HEK293 (cell line): ENCODE measurements around the gene CRAT.

Source experiments
- SETDB1 ChIP-seq: IDR thresholded peaks from one replicate; pipeline ENCODE4 v1.6.1; 2017; ENCODE audit warnings: mild to moderate bottlenecking, low read length, moderate library complexity, mixed read lengths; ENCODE audit not compliant: insufficient read length
- ZNF404 ChIP-seq: fragments of 450-650 bp; formaldehyde crosslinking; IDR thresholded peaks from 2 replicates; pipeline ENCODE4 v1.5.1; 2017; ENCODE audit warnings: missing biosample characterization, missing genetic modification characterization
- ZNF433 ChIP-seq: fragments of 450-650 bp; formaldehyde crosslinking; IDR thresholded peaks from 2 replicates; pipeline ENCODE4 v1.5.1; 2016; ENCODE audit warnings: missing biosample characterization, missing genetic modification characterization, low read depth
- ZNF624 ChIP-seq: fragments of 450-650 bp; formaldehyde crosslinking; IDR thresholded peaks from 2 replicates; pipeline ENCODE4 v1.5.1; 2017; ENCODE audit warnings: missing biosample characterization, missing genetic modification characterization
- TF ChIP-seq, protein P1 (sequence below): fragments of 450-650 bp; formaldehyde crosslinking; IDR thresholded peaks from 2 replicates; pipeline ENCODE4 v1.5.1; 2016; ENCODE audit warnings: missing biosample characterization, missing genetic modification characterization
- TF ChIP-seq, protein P2 (sequence below): fragments of 450-650 bp; formaldehyde crosslinking; IDR thresholded peaks from 2 replicates; pipeline ENCODE4 v1.5.1; 2016; ENCODE audit warnings: missing biosample characterization, missing genetic modification characterization
- TF ChIP-seq, protein P3 (sequence below): fragments of 450-650 bp; formaldehyde crosslinking; IDR thresholded peaks from 2 replicates; pipeline ENCODE4 v1.5.1; 2016; ENCODE audit warnings: missing biosample characterization, missing genetic modification characterization

DNA sequence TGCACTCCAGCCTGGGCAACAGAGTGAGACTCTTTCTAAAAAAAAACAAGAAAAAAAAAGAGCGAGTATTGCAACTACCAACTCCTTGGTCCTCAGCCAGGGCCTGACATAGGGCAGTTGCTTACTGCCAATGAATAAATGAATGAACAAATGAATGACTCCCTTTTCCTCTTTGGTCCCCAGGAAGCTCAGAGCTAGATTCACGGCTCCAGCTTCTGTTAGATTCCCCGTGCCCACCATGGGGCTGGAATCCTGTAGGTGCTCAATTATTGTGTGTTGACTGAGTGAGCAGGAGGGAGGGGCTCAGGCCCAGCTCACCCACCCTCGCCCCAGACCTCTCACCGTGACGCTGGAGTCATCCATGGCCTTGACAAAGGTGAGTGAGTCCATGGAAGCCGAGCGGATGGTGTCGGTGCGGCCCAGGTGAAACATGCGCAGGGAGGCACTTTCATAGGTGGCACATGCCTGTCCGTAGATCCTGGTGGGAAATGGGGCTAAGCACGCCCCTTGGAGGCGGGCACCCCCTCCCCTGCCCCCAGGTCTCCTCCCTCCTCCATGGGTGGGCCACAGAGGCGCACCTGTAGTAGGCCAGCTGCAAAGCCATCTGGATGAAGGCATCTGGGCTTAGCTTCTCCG, 12.8 kb downstream of the CRAT start:
- no peak for TF ChIP-seq ZNF624 (tag by site-specific recombination)
- TF ChIP-seq ZNF433 = no peak
- TF ChIP-seq, protein P1, sequence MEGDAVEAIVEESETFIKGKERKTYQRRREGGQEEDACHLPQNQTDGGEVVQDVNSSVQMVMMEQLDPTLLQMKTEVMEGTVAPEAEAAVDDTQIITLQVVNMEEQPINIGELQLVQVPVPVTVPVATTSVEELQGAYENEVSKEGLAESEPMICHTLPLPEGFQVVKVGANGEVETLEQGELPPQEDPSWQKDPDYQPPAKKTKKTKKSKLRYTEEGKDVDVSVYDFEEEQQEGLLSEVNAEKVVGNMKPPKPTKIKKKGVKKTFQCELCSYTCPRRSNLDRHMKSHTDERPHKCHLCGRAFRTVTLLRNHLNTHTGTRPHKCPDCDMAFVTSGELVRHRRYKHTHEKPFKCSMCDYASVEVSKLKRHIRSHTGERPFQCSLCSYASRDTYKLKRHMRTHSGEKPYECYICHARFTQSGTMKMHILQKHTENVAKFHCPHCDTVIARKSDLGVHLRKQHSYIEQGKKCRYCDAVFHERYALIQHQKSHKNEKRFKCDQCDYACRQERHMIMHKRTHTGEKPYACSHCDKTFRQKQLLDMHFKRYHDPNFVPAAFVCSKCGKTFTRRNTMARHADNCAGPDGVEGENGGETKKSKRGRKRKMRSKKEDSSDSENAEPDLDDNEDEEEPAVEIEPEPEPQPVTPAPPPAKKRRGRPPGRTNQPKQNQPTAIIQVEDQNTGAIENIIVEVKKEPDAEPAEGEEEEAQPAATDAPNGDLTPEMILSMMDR (tag by site-specific recombination) = no peak
- TF ChIP-seq, protein P2, sequence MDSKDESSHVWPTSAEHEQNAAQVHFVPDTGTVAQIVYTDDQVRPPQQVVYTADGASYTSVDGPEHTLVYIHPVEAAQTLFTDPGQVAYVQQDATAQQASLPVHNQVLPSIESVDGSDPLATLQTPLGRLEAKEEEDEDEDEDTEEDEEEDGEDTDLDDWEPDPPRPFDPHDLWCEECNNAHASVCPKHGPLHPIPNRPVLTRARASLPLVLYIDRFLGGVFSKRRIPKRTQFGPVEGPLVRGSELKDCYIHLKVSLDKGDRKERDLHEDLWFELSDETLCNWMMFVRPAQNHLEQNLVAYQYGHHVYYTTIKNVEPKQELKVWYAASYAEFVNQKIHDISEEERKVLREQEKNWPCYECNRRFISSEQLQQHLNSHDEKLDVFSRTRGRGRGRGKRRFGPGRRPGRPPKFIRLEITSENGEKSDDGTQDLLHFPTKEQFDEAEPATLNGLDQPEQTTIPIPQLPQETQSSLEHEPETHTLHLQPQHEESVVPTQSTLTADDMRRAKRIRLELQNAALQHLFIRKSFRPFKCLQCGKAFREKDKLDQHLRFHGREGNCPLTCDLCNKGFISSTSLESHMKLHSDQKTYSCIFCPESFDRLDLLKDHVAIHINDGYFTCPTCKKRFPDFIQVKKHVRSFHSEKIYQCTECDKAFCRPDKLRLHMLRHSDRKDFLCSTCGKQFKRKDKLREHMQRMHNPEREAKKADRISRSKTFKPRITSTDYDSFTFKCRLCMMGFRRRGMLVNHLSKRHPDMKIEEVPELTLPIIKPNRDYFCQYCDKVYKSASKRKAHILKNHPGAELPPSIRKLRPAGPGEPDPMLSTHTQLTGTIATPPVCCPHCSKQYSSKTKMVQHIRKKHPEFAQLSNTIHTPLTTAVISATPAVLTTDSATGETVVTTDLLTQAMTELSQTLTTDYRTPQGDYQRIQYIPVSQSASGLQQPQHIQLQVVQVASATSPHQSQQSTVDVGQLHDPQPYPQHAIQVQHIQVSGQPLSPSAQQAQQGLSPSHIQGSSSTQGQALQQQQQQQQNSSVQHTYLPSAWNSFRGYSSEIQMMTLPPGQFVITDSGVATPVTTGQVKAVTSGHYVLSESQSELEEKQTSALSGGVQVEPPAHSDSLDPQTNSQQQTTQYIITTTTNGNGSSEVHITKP (tag by site-specific recombination) = no peak
- no peak for TF ChIP-seq ZNF404
- no peak for TF ChIP-seq SETDB1
- TF ChIP-seq, protein P3, sequence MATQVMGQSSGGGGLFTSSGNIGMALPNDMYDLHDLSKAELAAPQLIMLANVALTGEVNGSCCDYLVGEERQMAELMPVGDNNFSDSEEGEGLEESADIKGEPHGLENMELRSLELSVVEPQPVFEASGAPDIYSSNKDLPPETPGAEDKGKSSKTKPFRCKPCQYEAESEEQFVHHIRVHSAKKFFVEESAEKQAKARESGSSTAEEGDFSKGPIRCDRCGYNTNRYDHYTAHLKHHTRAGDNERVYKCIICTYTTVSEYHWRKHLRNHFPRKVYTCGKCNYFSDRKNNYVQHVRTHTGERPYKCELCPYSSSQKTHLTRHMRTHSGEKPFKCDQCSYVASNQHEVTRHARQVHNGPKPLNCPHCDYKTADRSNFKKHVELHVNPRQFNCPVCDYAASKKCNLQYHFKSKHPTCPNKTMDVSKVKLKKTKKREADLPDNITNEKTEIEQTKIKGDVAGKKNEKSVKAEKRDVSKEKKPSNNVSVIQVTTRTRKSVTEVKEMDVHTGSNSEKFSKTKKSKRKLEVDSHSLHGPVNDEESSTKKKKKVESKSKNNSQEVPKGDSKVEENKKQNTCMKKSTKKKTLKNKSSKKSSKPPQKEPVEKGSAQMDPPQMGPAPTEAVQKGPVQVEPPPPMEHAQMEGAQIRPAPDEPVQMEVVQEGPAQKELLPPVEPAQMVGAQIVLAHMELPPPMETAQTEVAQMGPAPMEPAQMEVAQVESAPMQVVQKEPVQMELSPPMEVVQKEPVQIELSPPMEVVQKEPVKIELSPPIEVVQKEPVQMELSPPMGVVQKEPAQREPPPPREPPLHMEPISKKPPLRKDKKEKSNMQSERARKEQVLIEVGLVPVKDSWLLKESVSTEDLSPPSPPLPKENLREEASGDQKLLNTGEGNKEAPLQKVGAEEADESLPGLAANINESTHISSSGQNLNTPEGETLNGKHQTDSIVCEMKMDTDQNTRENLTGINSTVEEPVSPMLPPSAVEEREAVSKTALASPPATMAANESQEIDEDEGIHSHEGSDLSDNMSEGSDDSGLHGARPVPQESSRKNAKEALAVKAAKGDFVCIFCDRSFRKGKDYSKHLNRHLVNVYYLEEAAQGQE (tag by site-specific recombination) = no peak
